Sigmoid colon (tissue), 4 donors: Measurements from ENCODE around the gene CERS6.

ENCODE experiments used
- POLR2A ChIP-seq, 2 donors: fragments of 450-650 bp; IDR thresholded peaks; one replicate each; pipeline ENCODE4 v1.6.1; 2016; ENCODE audit warnings: antibody characterized with exemption in 2 of 2, mild to moderate bottlenecking in 2 of 2, moderate library complexity in 2 of 2
- POLR2AphosphoS5 ChIP-seq, 4 donors: sonication (generic); formaldehyde crosslinking; IDR thresholded peaks; one replicate each; pipeline ENCODE4 v1.6.1; 2017; ENCODE audit warnings: antibody characterized with exemption in 4 of 4
- TF ChIP-seq, protein P1 (sequence below), 4 experiments: fragments of 450-650 bp in 3 of 4; fragments of 200-600 bp in 1 of 4; IDR thresholded peaks; one replicate each; pipeline ENCODE4 v1.5.1; 2016 to 2019; ENCODE audit warnings: antibody characterized with exemption in 4 of 4, mild to moderate bottlenecking in 3 of 4, moderate library complexity in 2 of 4

- TF ChIP-seq, protein P1, sequence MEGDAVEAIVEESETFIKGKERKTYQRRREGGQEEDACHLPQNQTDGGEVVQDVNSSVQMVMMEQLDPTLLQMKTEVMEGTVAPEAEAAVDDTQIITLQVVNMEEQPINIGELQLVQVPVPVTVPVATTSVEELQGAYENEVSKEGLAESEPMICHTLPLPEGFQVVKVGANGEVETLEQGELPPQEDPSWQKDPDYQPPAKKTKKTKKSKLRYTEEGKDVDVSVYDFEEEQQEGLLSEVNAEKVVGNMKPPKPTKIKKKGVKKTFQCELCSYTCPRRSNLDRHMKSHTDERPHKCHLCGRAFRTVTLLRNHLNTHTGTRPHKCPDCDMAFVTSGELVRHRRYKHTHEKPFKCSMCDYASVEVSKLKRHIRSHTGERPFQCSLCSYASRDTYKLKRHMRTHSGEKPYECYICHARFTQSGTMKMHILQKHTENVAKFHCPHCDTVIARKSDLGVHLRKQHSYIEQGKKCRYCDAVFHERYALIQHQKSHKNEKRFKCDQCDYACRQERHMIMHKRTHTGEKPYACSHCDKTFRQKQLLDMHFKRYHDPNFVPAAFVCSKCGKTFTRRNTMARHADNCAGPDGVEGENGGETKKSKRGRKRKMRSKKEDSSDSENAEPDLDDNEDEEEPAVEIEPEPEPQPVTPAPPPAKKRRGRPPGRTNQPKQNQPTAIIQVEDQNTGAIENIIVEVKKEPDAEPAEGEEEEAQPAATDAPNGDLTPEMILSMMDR (IDR thresholded peaks at IDR 0.05) = no peak
- TF ChIP-seq POLR2AphosphoS5 (IDR thresholded peaks at IDR 0.05) = no peak
- no peak for TF ChIP-seq POLR2A (IDR thresholded peaks at IDR 0.05)
Observed at GRCh38 chr2:168545439-168546082, 89.5 kb downstream of the CERS6 start.
